Stimulated activated CD4-positive, alpha-beta T cell treated with anti-CD3 and anti-CD28 coated beads, Interleukin-4, amount 100 ng/mL, for 4 hours (primary cell): Measurements from ENCODE around the gene CRISPLD2.

ENCODE experiments used
- DNase-seq, 2 experiments: peaks; one replicate each; pipeline ENCODE4 v3.0.0-alpha.2; 2020

Gene CRISPLD2

DNA sequence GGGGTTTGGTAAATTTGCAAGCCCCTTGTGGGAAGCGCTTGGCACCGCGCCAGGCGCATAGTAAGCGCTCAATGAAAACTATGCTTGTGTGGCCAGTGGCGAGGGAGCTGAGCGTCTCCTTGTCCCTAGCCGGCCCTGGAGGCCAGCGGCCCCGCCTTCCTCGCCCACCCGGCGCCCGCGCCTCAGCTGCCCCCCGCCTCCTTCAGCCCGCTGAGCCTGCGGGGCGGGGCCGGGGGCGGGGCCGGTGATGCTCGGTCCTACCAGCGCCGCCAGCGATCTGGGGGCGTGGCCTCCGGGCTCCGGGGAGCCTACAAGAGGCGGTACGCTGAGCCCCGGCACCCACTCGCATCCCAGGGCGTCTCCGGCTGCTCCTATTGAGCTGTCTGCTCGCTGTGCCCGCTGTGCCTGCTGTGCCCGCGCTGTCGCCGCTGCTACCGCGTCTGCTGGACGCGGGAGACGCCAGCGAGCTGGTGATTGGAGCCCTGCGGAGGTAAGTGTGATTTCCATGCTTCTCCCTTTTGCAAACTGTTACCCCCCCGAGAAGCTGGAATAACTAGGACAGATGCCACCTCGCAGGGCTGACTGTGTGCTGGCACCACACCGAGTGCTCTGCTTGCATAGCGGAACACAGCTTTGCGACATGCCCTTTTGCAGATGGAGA is at the start of gene CRISPLD2:
TSS of gene CRISPLD2 (plus strand) at position 342 of the 661 bp plus-strand sequence. CDS start 18,511 bp downstream, outside the sequence.
- DNase-seq: peak; percentile 86 to 90

DNA sequence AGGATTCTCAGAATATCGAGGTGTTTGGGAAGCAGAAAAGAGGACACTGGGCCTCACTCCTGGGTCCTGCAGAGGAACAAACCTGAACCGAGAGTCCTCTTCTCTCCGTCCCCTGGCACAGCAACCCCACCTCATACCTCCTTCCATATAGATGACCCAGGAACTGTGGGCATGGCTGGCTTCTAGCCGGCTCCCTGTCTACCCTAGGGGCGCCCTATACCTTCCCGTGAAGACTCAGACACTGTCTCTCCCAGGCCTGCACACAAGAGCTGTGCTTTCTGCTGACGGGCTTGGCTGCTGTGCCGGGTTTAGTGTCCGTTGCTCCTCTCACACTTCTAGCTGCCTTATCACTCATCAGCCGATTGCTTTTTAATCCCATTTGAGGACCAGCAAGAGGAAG is 46.5 kb upstream of the CRISPLD2 start:
- no peak for DNase-seq

DNA sequence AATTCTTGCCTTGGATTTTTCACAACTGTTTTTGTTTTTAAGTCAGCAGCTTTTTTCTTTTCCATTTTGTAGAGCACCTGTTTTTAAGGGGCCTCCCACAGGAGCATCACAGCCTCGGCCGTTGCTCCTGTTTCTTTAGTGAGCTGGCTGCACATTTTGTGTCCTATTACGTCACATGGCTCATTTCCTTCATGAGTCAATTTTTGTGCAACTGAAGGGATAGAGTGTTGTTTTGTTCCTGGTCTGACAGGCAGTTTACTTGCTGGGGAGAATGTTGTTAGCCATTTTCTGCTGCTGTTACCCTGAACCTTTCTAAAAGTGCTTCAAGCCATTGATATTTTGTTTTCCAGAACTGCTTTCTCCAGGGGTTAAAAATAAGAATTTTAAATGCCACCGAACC is 45.0 kb upstream of the CRISPLD2 start:
- no peak for DNase-seq

- no peak for DNase-seq
Measured at GRCh38 chr16:84775262-84775810, 44.4 kb upstream of the CRISPLD2 start.

DNA sequence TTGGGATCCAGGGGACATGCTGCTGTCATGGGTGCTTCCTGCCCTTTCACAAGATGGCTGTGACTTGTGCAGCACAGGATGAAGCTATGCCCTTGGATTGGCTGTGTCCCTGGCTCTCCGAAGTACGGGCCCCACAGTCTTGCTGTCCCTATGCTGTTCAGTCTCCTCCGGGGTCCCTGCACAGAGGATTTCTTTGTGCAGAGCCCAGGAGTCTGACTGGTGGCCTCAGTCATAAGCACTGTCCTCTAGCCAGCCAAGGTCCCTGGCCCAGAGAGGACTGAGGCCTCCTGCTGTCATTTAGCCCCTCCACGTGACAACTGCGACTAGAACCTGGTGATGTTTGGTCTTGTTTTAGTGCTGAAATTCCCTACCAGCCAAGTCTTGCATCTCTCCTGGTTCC is 42.4 kb upstream of the CRISPLD2 start:
- no peak for DNase-seq

DNA sequence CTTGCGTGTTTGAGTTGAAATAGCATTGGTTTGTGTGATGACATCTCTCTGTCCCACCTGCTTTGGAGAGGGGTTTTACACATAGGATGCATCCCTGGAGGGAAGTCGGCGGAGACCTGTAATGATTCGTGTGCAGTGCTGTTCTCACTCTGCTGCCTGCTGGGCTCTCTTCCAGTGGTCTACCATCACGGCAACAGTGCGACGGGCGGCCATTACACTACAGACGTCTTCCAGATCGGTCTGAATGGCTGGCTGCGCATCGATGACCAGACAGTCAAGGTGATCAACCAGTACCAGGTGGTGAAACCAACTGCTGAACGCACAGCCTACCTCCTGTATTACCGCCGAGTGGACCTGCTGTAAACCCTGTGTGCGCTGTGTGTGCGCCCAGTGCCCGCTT is 41.1 kb upstream of the CRISPLD2 start:
- DNase-seq: no peak

- DNase-seq: no peak
Measured at GRCh38 chr16:84780063-84780462, 39.7 kb upstream of the CRISPLD2 start.

GRCh38 chr16:84780544-84781376 is 39.0 kb upstream of the CRISPLD2 start:
- no peak for DNase-seq

GRCh38 chr16:84782846-84783245 is 36.9 kb upstream of the CRISPLD2 start:
- DNase-seq: no peak

DNA sequence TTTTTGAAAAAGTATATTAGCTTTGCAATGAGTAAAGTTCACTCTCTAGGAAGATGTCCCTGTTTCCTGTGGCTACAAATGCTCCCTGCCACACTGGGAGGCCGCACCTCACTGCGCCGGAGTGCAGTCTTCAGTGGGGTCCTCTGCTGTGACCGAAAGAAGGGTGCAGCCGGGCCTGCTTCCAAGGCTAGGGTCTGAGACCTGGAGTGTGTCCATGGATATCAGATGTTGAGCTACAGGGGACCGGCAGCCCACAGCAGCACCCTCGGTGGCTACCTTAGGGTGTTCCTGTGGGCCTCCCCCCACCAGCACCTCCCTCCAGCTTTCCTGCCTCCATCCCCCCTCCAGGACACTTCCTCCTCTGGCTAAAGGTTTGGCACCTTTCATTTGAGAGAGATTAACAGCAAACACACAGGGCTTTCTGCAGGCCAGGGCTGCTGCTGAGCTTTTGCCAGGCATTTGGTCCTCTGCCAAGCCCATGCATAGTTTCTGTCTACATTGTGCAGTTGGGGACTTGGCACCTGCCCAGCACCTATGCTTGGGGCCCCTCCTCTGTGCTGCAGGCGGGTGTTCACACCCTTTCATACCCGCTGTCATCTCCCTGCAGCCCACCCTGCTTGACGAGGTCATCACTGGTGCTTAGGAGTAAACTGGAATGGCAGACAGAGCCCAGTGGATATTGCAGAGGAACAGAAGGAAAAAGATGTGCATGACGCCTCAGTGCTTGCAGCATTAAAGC is 33.8 kb upstream of the CRISPLD2 start:
- DNase-seq: no peak

DNA sequence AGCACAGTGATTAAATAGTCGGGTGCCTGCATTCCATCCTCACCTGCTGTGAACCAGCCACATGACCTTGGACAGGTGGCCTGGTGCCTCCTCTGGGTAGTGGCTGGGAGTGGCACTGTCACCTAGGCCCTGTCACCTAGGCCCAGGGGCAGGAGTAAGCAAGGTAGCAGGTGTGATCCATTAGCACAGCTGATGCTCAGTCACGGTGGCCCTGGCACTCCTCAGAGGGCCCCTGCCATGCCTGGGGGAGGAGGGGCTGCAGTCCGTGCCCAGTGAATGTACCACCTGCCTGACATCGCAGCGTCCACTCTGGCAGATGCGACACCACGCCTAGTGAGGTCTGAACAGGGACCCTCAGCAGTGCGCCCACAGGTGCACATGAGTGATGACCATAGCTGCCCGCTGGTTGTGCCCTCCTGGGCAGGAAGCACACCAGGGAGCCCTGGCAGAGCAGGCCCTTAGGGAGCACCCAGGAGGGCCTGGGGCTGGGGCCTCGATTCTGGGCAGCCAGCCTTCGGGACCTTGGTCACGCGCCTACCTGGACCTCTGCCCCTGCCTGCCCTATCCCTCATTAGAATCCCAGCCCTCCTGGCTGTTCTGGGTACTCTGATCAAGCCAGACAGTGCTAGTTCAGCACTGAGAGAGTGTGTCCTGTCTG is 33.1 kb upstream of the CRISPLD2 start:
- no peak for DNase-seq

DNA sequence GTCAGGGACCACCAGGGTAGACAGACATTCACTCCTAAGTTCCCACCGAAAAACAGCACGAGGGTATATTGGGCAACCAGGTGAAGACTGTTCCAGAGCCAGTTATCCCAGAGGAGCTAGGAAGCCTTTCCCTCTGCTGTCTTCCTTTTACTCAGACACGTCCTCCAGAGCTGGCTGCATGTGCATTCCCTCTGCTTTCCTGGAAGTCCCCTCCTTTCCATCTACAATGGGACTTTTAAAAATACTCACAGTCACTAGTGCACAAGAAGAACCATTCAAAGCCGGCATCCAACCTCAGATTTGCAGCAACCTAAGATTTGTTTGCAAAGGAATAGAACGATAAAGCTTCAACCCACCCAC is 32.5 kb upstream of the CRISPLD2 start:
- no peak for DNase-seq

- no peak for DNase-seq
Measured at GRCh38 chr16:84788920-84789391, 30.8 kb upstream of the CRISPLD2 start.

- no peak for DNase-seq
Measured at GRCh38 chr16:84789431-84789830, 30.4 kb upstream of the CRISPLD2 start.

DNA sequence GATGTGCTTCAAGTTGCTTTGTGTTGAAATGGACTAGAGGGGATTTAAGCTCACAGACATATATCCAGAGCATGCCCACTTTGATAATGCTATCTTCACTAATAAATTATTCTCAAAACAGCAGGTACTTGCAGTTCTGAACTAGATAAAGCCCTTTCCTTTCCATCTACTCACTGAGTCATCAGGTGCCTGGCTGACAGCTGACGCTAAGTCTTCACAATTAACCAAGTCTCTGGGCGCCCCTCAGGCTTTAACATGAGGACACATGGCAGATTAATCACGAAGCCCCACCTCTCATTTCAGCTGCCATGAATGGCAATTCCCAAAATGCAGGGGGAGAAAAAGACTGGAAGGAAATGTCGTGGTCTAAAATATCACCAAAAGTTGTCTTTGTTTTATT is 29.5 kb upstream of the CRISPLD2 start:
- no peak for DNase-seq

DNA sequence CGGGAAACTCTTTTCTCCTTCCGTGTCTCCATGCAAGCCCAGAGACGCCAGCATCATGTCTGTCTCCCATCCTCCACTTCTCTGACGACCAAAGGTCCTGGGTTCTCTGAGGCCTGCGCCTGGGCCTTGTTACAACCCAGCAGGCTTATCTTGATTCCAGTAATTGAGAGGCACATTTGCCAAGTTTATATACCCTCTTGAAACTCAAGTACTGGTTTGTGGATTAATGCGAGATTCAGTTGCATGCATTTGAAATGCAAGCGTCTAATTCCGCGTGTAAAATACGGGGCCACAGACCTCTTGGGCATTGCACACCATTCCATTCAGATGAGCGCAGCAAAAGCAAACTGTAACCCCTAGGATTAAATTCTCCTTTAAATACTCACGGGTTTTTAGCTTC is 28.7 kb upstream of the CRISPLD2 start:
- DNase-seq: no peak

DNA sequence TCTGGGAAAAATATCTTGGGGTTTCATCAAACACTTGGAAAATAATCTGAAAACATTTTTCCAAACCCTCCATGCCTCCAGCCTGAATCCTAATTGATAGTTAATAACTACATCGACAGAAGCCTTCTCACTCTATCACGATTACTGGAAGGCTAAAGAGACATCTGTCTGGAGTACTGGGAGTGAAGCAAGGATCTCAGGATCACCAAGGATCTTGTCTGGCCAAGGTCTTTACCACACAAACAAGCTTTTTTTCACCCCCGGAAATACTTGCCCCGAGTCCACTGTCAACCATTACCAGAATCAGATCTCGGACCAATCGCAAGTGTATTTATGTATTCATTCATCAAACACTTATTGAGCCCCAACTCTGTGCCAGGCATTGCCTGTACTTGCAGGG is 28.3 kb upstream of the CRISPLD2 start:
- no peak for DNase-seq

DNA sequence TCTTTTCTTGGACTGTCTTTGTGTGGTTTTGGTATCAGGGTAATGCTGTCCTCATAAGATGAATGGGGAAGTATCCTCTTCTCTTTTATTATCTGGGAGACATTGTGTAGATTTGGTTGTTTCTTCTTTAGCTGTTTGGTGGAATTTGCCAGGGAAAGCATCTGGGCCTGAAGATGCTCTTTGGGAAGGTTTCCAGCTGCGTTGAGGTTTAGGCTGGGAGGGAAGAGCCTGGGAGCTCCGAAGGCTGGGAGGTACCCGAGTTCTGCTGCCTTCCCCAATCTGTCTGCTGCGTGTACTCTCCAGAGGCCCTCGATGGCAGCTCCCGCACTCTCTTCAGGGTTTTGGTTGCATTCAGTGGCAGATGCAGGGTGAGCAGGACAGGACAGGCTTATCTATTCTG is 25.6 kb upstream of the CRISPLD2 start:
- no peak for DNase-seq

GRCh38 chr16:84794626-84795025 is 25.2 kb upstream of the CRISPLD2 start:
- DNase-seq: no peak

GRCh38 chr16:84795329-84796053 is 24.3 kb upstream of the CRISPLD2 start:
- no peak for DNase-seq

- no peak for DNase-seq
Measured at GRCh38 chr16:84800158-84800978, 19.4 kb upstream of the CRISPLD2 start.
